ENCODE measurements around the gene CD7. TPM values are rescaled to one million over a fixed set of nuclear protein-coding genes. Genes with fewer than 3 reads are reported as not detected.

The CD7 gene
- polyA plus RNA-seq, 3 donors, result 0.34 to 0.42 (median 0.40) TPM

DNA sequence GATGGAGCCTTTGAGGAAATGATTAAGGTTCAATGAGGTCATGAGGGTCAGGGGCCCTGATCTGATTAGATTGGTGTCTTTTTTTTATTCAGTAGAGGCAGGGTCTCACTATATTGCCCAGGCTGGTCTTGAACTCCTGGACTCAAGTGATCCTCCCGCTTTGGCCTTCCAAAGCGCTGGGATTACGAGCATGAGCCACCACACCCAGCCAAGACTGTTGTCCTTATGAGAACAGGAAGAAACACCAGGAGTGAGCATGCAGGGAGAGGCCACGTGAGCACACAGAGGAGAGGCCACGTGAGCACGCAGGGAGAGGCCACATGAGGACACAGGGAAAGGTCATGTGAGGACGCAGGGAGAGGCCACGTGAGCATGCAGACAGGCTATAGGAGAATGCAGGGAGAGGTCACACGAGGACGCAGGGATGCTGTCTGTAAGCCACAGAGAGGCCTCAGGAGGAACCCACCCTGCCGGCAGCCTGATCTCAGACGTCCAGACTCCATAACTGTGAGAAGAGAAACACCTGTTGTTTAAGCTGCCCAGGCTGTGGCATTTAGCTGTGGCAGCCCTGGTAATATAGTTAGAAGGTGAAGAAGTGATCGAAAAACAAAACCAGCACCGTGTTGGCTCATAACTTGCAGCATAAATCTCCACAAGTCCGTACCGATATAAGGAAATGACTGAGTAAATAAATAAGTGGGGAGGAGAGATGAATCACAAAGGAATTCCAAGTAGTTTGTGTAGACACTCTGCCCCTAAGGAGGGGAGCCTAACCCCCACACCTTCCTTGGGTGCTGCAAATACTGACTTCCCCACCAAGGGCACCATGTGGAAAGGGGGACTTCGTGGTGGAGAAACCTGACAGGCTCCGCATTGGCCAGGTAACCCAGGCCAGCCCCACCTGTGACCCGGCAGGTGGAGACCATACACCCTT, 29.3 kb downstream of the CD7 start:
- no peak for DNase-seq (ENCODE audit: extremely low read depth in 1 of 11, low read depth in 9 of 11, low spot score in 4 of 11)

DNA sequence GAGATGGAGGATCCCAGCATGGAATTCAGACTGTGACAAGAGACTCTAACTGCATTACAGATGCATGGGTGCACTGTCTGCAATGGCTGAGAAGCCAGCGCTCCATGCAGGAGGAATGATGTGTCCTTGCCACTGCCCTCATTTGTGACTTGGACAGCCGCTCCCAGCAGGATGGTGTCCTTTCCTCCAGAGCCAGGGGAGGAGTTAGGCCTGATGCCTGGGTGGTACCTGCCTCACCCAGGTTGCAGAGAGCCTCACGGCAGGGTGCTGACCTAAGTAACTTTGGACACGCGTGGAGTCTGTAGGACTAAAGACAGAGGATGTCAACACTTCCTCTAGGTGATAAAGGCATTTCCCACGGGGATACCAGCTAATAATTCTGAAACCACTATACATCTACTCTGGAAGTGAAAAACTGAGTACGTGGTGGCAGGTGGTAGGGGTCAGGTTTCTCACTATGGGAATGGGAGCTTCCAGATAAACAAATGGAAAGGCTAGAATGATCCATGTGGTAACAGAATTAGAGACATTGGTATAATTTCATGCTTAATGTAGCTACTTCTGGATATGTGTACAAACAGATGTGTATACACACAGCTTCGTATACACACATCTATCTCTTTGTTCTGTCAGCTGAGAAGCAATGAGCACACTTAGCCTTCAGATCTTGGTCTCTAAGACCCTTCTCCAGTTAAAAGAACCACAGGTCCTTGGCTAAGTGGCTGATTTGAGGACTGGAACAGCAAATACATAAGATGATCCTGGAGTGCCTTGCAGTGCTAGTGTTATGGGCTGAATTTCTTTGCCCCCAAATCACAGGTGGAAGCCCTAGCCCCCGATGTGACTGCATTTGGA, 30.2 kb downstream of the CD7 start:
- DNase-seq (ENCODE audit: extremely low read depth in 1 of 11, low read depth in 9 of 11, low spot score in 4 of 11), result no peak

DNA sequence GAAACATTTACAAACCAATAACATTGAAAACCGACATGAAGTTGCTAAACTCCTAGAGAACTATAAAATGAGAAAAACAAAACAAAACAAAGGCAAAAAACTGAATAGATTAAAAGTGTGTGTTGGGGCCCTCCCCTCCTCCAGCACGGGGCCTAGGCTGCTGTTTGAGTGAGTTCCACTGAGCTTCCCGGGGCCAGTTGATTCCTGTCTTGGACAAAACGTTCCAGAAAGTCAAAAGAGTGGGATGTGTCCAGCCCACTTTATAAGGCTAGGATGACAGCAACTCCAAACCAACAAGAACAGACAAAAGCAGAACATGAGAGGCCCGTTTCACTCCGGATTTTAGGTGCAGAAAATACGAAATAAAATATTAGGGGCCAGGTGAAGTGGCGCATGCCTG, 32.3 kb downstream of the CD7 start:
- no peak for DNase-seq (ENCODE audit: extremely low read depth in 1 of 11, low read depth in 9 of 11, low spot score in 4 of 11)

DNA sequence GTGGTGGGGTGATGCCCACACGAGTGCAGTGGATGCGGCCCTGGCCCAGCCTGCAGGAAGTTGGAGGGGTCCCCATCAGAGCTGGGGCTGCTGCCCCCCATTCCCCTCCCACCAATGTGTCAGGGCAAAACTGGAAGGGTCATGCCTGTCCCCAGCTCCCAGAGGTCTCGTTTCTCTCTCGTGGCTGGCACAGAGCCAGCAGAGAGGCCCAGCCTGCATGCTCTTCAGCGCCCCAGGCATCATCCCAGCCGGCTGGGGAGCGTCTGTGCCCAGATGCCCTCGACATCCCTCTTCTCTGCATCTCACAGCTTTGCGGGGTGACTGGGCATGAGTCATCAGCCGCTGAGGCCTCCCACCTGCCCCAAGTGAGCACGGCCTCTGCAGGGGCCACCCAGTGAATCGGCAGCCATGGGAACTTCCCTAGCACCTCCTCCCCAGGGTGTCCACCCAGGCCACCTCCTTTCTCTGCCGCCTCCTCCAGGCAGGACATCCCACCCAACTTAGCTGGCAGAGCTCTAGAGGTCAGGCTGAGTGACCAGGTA, 34.1 kb downstream of the CD7 start:
- DNase-seq (ENCODE audit: extremely low read depth in 1 of 11, low read depth in 9 of 11, low spot score in 4 of 11), result no peak

DNA sequence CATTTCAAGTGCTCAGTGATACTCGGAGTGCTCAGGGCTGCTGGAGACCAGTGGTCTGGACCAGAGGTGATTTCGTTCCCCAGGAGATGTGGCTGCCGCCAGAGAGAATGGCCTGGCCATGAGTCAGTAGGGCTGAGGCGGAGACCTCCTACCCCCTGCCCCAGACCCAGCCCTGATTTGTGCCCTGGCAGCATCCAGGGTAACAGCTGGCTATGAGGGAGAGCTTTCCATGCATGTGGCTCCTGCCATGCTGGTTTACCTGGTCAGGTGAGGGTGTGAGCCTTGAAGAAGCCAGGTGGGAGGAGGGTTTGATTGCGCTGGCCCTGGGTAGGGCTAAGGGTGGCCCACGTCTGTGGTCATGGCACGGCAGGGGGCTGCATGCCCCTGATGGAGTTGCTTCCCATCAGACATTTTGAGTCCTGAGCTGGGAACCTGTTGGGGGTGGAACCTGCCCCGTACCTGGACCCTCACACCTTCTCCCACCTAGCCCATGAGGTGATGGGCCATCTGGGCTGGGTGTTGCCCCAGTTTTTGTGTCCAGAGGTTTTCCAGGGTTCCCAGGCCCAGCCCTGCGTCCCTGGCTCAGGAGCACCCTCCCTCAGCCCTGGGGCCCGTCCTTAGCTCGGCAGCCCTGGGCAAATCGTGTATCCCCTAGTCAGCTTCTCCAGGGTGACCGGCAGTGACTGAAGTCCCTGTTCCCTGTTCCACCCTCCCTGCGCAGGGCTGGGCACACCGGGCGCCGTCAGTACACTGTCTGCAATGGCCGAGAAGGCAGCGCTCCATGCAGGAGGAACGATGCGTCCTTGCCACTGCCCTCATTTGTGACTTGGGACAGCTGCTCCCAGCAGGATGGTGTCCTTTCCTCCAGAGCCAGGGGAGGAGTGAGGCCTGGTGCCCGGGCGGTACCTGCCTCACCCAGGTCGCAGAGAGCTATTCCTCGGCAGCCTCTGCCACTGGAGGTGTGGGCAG, 34.9 kb downstream of the CD7 start:
- no peak for DNase-seq (ENCODE audit: extremely low read depth in 1 of 11, low read depth in 9 of 11, low spot score in 4 of 11)

DNA sequence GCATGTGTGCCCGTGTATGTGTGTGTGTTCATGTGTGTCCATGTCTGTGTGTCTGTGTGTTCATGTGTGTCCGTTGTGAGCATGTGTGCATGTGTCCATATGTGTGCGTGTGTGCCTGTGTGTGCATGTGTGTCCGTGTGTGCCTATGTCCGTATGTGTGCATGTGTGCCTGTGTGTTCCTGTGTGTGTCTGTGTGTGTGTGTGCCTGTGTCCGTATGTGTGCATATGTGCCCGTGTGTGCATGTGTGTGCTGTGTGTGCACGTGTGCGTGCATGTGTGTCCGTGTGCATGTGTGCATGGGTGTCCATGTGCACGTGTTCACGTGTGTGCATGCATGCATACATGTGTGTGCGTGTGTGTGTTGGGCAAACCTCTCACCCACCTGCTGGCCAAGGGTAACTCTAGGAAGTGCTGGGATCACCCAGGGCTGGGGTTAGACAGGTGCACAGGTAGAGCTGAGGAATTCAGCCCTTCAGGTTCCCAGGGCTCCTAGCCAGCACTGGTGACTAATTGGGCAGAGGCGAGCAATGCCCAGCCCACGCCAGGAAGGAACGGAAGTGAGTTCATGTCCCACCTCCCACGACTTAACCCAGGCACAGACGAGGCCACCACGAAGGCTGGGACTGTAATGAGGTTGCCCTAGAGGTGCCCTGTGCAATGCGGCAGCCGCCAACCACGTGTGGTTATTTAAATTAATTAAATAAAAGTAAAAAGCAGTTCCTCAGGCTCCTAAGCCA, 35.7 kb downstream of the CD7 start:
- no peak for DNase-seq (ENCODE audit: extremely low read depth in 1 of 11, low read depth in 9 of 11, low spot score in 4 of 11)

DNA sequence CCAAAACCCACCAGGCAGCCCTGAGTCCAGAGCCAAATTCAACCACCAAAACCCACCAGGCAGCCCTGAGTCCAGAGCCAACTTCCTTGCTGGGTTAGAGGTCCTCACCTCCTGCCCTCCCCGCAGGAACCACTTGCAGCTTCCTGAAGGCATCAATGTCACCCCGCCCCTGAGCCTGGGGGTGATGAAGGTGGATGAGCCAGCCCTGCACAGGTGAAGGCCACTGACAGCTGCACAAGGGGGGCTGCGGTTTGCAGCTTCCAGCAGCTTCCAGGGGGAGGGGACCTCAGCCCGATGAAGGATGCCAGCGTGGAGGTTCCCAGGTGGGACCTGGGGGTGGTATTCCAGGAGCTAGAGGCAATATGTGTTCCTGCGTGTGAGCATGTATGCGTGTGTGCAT, 36.3 kb downstream of the CD7 start:
- no peak for DNase-seq (ENCODE audit: extremely low read depth in 1 of 11, low read depth in 9 of 11, low spot score in 4 of 11)

DNA sequence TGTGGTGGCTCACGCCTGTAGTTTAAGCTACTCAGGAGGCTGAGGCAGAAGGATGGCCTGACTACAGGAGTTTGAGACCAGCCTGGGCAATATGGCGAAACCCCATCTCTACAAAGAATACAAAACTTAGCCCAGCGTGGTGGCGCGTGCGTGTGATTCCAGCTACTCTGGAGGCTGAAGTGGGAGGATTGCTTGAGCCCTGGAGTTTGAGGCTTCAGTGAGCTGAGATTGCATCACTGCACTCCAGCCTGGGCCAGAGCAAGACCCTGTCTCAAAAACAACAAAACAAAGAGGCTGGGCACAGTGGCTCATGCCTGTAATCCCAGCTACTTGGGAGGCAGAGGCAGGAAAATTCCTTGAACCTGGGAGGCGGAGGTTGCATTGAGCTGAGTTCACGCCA, 36.9 kb downstream of the CD7 start:
- no peak for DNase-seq (ENCODE audit: extremely low read depth in 1 of 11, low read depth in 9 of 11, low spot score in 4 of 11)

DNA sequence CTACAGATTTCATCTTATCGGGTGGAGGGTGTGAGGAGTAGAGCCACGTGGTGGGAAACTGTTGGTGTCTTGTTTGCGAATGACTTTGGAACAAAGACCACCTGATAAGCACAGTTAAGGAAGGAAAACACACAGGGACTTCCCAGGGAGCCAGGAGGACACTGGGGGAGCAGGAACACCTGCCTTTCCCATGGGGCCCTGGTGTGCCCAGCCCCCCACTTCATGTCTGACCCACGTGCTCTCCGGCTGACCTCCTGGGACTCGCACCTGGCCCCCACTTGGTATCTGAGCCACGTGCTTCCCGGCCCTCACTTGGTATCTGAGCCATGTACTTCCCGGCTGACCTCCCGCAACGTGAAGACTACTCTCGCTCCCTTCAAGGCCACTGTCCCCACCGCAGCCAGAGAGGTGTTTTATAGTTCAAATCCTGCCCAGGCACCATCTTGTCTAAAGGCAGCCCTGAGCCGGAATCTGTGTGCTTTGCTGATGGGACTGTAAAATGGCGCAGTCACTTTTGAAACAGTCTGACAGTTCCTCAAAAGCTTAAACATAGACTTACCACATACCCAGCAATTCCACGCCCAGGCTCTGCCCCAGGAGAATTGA, 38.5 kb downstream of the CD7 start:
- no peak for DNase-seq (ENCODE audit: extremely low read depth in 1 of 11, low read depth in 9 of 11, low spot score in 4 of 11)

DNA sequence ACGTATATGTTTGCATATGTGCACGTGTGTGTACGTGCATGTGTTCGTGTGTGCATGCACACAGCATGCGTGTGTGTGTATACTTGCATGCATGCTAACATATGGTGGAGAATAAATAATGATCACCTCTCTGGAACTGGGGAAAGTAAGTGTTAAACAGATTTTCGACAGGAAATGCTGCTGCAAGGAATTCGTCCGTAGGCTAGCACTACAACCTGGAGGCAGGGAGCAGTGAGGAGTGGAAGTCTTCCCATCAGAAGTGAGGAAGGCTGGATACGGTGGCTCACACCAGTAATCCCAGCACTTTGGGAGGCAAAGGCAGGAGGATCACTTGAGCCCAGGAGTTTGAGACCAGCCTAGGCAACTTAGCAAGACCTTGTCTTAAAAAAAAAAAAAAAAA, 39.1 kb downstream of the CD7 start:
- no peak for DNase-seq (ENCODE audit: extremely low read depth in 1 of 11, low read depth in 9 of 11, low spot score in 4 of 11)

DNA sequence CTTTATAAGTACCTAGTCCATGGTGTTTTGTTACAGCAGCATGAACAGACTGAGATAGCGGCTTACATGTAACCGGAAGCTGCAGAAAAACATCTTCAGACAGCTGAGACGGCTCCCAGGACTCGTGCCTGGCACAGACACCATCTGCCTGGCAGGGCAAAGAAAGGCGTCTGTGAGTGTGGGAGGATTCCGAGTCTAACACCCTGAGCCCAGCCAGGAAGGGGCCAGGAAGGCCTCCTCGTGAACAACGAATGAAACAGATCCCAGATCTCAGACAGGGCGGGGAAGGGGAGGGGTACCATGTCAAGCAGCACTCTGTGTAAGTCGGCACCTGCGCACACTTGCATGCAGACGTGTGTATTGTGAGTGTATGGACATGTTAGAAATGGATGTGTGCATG, 39.6 kb downstream of the CD7 start:
- DNase-seq (ENCODE audit: extremely low read depth in 1 of 11, low read depth in 9 of 11, low spot score in 4 of 11), result no peak

DNA sequence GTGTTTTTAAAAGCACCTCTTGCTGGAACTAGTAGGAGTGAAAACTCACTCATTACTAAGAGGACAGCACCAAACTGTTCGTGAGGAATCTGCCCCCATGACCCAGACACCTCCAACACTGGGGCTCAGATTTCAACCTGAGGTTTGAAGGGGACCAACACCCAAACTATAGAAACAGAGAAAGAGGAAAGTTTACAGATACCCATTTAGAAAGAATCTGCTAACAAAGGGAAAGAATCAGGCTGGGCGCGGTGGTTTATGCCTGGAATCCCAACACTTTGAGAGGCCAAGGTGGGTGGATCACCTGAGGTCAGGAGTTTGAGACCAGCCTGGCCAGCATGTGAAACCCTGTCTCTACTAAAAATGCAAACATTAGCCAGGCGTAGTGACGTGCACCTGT, 40.5 kb downstream of the CD7 start:
- DNase-seq (ENCODE audit: extremely low read depth in 1 of 11, low read depth in 9 of 11, low spot score in 4 of 11), result no peak

DNA sequence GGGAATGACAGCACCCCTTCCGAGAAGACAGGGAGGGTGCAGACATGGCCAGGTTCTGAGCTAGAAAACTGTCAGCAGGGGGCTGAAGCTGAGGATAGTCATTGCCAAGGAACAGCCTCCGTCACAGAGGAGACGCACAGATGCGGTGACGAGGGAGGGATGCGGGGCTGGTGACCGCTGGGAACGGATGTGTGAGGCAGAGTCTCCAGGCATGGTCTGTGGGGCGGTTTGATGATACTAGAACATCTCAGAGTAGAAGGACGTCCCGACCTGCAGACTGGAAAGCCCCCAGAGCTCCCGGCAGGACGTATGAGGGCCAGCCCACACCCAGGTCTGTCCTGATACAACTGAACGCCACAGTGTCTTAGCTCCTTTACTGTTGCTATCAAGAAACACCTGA, 42.1 kb downstream of the CD7 start:
- DNase-seq (ENCODE audit: extremely low read depth in 1 of 11, low read depth in 9 of 11, low spot score in 4 of 11), result no peak

DNA sequence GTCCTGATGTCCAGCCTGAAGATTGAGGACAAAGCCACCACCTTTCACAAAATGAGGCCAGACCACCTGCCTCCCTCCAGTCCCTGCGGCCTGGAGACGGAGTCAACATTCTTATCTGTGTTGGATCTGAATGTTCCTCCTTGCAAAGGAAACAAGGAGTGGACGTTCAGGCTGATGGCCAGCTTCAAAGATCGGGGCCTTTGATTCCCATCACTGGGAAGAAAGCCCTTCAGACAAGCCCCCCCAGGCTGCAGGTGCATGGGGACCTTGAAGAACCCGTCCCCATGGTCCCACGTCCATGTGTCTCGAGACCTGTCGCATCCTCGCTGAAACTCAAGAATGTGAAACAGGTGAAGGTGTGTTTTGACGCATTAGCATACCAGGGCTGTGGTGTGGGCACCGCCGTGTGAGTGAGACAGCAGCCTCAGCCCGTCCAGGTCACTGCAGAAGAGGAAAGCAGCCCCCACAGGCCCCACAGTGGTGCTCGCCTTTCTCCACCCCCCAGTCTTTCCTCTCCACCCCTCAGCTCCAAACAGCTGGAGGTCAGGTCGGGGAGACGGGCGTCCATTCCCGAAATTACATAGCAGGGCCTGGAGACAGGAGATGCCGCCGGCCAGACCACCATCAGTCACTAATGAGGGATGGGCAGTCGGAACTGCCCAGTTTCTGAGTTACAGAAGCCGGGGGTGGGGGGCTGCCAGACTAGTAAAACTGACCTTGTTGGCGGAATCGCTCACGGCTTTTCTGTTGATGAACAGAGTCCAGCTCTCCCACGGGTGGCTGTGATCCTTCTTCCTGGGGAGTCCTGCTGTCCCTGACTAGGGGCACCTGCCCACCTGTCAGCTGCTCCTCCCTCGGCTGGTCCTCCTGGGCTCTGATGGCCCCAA, 43.0 kb downstream of the CD7 start:
- DNase-seq (ENCODE audit: extremely low read depth in 1 of 11, low read depth in 9 of 11, low spot score in 4 of 11), result no peak

DNA sequence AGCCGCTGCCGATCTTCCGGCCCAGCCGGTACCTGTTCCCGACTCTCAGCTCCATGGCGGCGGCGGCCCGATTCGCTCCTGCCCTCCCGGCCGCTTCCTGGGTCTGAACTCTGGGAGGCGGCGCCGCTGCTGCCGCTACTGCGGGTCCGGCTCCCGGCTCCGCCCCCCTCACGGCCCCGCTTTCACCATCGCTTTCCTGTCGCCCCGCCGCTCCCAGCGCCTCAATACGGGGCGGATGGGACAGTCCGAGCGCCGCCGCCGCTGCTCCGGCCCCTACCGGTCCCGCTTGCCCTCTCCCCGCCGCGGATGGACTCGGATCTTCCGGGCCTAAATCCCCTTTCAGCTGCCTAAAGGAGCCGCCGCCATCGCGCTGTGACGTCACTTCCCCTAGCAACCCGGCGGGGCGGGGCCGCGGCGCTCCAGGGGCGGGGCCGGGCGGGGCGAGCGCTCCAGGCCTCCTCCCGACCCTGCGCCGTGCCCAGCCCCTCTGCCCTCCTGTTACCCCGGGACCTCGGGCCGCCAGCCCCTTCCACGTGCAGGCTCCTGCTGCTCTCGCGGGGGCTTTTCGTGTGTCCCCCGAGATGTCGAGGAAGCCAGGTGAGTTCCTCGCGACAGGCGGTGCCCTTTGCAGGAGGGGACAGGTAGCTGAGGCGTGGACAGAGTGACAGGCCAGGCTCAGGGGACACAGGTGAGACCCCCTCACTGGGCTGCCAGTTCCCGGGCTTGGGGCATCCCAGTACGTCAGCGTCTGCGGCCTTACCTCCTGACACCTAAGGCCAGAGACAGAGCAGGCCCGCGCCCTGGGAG, 43.9 kb downstream of the CD7 start, which contains the start of gene CSNK1D:
CSNK1D (minus strand) TSS at position 374 of the 807 bp plus-strand sequence; CDS start at position 55, 319 bp downstream.
- DNase-seq (ENCODE audit: extremely low read depth in 1 of 11, low read depth in 9 of 11, low spot score in 4 of 11), result peak in 9 of 11 donors; percentile 70 to 90 (median 86)

All from renal cortex interstitium (tissue), 11 donors.